UCSD-AML1 (cell line): ENCODE data around the gene GAB3.

ENCODE experiments used
- DNase-seq: peaks from one replicate; lab custom pipeline; 2025; ENCODE audit not compliant: unreplicated experiment; lab: John Stamatoyannopoulos, UW

Gene GAB3

DNA sequence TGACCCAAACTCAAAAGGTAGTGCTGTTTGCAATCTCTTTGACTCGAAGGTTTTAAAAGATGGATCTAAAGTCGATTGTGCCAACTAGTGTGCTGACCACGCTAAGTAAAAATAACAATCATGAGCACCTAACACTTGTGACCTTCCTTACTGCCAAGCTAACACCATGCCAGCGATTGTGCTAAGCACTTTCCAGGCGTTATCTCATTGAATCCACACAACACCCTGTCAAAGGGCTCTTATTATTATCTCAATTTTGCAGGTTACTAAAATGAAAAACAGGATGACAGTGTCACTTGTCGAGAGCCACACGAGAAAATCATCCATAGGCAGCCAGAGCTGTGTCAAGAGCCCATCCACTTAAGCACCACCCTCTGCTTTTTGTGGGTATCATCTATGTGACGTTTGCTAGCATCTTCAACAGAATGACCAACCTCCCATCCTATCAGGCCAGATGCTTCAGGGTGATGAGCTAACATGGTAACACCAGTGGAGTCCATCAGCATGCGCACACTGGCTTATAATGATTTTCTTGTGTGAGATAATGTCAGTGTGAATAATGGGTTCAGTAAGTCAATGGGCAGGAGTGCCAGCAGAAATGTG is 893 bp upstream of the GAB3 start:
- no peak for DNase-seq

DNA sequence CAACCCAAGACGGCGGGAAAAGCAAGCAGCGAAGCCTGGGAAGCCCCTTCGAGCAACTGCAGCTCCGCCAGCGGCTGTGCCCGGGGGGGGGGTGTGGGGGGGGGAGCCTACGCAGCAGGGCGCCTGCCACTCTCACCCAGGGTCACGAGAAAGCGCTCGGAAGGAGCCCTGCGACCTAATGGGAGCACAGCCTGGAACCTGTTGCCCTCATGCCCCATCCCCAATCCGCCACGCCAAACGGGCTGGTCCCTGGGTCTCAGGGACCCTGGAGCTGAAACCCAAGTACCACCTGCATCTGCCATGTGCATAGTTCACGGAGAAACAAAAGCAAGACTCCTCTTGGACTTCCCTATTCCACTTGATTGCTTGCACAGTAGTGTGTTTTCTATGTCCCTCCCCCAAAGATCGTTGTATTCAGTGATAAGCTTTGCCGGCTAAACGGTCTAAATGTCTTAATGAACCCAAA is 359 bp upstream of the GAB3 start:
- peak; percentile 54 for DNase-seq

DNA sequence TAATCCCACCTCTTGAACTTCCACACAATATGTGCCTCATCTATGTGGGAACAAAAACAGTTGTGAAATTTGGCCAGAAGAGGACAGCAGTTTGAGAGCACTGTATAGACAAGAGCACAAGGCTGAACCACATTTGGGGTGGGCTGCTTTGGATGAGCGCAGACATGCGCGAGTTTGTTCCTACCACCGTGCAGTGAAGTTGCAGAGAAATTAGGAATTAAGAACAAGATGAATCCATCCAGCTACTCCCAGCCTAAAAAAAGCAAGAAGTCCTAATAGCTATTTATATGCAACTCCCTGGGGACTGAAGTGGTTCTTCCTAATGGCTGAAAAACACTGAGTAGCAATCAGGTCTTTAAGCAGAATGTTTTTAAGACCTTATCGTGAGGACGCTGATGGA is 1.0 kb downstream of the GAB3 start:
- no peak for DNase-seq

DNA sequence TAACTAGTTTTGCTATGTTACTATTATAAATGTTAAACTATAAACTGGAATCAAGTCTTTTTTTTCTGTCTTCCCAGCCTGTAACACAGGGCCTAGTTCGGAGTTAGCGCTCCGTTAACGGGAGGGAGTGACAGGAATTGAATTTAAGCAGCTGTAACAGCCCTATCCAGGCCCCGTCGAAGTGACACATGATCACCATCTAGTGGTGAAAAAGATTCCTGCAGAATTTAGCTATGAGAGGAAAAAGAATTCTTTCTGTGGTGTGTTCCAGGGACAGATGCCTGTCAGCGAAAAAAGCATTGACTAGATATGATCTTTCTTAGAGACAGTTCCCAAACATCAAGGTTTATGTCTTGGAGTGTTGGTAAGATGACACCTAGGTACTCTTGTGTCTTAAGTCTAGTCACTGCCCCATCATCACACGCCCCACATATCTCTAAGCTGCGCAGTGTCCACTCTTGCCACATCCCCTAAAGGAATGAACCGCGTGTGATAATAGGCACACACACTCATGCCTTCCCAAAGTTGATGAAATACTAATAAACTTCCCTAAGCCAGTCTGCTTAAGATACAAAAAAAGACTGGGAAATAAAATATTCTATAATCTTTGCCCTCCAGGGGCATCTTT is 2.1 kb downstream of the GAB3 start:
- DNase-seq, result no peak

DNA sequence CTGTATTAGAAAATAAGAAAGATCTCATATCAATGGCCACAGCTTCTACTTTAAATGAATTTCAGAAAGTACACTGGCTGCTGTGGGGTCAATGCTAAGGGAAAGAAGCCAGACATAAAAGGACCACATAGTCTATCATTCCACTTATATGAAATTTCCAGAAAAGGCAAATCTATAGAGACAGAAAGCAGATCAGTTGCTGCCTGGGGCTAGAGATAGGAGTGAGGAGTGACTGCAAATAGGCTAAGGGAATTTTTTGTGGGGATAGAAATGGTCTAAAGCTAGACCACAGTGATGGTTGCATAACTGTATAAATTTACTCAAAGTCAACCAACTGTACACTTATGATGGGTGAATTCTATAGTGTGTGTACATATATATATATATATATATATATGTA is 8.3 kb downstream of the GAB3 start:
- no peak for DNase-seq

DNA sequence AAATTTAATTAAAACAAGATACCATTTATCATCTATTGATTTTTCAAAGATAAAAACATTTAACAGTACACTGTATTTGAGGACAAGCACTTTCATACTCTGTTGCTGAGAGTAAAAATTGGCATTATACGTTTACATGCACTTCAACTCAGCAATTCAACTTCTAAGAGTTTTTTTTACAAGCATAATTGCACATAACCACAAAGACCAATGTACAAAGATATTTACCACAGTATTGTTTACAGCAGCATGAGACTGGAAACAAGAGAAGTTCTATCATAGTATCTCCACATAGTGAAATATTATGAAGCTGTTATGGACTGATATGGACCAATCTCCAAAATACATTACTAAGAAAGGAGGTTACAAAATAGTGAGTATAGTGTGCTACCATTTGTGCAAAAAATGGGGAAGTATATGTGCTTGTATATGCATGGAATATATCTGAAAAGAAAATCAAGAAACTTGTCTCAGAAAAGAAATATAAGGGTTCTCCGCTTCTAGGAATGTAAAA is 10.9 kb downstream of the GAB3 start:
- no peak for DNase-seq

DNA sequence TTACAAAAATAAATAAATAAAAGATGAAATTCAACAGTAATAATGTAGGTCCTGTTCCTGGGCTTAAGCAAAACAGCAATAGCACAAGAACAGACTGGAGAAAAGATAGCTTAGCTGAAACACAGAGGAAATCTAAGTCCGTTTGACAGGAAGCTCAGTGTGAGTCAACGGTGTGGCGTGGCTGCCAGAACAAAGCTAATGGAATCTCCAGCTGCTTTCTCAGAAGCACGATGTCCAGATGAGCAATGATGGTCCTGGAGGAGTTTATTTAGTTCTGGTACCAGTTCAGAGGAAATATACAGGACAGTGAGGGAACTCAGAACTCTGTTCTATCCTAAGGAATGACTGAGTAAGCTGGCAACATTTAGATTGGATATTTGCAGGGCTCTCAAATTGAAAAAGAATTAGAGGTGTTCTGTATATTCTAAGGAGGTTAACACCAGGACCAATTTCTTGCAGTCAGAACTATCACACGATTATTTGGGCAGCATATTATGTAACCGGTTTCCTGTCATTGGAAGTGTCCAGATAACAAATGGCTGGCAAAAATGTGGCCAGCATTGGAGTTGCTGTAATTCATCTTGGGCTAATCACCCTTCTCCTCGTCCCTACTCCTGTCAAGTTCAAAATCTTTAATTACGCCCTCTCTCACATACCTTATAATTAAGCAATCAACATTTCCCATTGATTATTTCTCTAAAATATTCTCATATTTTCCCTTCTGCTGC is 12.7 kb downstream of the GAB3 start:
- peak; percentile 36 for DNase-seq

DNA sequence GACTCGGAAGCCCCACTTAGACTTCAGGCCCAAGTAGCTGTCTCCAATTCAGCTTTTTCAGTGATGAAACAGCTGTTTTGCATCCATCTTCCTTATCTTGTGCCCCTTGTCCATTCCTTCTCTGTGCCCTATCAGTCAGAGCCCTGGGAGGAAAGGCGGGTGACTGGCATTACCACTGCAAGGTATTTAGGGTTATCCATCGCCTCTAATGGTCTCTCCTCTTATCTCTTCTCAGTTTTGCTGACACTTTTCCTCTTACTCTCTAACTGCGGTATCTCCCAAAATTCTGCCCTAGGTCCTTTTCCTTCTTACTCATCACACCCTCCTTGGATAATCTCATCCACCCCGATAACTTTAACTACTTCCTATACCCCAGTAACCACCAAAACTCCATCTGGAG is 13.7 kb downstream of the GAB3 start:
- no peak for DNase-seq

DNA sequence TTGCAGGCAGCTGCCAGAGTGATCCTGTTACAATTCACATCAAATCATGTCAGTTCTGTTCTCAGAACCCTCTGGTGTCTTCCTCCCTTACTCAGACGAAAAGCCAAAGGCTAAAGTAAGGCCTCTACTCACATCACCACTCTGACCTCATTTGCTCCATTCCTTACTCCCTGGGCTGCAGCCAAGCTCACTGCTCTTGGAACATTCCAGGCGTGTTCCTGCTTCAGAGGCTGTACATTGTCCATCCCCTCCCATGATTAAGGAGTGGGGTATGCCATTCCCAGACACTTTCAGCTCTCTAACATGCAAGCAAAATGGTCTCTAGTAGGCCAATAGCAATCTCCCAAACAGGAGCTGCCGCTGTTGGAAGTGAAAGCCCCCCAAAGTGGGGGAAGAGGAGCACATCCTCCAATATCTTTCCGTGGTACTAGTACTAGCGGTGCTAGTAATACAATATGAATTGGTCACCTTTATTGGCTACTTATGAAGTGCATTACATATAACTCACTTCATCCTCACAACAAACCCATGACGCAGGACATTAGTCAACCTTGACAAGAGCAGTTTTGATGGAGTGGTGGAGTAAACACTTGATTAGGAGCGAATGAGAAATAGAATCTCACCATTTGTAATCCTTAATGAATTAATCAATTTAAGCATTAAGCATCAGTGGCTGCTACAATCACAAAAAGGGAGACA is 15.0 kb downstream of the GAB3 start:
- DNase-seq, result no peak

DNA sequence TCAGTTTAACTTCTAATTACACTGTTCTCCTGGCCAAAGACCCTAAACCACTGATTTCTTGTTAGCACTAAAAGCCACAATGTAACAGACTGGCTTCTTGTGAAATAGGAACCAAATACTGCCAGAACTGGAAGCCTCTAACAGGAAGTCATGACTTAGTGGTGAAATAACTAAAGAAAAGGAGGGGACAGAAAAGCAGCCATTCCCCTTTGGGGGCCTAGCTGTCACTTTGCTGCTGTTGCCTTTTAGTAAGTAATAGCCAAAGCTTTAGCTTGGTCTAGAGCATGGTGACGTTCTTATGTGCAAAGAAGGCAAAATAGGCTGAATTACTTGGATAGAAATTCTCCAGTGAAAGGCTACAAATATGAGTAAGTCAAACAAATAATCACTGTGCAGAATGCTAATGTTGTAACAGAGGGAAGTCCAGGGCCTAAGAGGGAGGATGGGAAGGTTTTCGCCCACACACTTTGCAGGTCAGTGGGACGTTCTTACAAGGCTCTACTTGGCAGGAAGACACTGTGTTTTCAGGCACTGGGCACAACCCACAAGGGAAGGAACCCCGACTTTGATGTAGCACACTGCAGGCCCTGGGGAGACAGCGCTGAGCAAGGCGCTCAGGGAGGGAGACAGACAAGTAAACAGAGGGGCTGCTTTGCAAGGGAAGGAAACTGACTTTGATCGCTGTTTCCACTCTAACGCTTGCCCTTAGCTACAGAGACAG is 16.7 kb downstream of the GAB3 start:
- DNase-seq, result peak; percentile 76

DNA sequence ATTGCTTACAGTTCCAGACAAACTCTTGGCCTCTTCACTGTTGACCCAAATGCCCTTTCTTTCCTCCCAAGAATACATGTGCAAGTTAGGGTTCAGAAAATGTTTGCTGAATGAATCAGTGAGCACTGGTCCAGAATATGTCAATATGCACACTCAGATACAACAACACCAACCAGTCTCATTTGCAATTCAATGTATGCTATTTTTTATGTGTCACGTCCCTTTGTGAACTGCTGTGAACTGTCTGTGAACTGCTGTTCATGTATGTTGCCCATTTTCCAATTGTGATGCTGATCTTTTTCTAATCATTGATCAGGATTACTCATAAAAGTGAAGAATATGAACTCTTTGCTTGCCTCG is 17.8 kb downstream of the GAB3 start:
- DNase-seq, result no peak

DNA sequence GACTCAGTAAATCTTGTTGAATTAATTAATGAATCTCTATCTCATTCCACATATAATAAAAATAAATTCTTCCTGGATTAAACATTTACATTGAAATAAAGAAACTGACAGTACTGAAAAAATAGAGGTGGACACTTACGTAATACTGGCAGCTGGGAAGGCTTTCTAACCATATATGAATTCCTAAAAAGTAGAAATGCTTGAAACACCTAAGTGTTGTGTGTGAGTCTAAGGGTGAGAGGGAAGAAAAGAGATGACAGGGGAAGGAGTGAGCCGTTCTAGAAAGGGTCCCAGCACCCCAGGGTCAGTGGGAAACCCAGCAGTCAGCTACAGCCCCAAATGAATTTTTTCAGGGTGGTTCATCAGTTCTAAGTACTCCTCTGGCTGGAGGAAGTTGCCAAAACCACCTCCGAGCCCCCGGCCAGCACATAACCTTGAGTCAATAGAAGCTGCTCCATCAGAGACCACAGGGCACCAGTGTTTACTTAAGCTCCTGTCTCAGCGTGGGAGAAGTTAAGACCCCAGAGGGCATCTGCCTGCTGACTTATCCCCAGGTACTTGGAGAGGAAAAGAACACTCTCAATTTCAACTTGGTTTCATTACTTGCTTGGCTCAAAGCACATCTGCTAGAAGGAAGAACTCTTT is 18.3 kb downstream of the GAB3 start:
- peak; percentile 49 for DNase-seq

DNA sequence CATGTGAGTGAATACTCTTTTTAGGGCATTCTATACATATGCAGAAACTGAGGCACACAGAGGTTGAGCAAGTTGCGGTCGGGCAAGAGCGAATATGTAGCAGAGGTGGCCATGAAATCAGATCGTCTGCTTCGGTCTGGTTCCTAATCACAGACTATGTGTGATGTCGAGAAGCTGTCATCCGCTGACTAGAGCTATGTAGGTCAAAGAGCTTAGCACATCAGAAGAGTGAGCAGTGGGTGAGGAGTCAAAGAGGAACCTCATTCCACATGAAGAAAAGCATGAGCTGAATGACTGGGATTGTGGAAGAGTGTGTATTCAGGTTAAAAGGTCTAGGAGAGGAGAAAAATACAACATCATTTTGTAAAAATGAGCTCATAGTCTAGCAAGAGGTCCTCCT is 19.0 kb downstream of the GAB3 start:
- DNase-seq, result no peak

DNA sequence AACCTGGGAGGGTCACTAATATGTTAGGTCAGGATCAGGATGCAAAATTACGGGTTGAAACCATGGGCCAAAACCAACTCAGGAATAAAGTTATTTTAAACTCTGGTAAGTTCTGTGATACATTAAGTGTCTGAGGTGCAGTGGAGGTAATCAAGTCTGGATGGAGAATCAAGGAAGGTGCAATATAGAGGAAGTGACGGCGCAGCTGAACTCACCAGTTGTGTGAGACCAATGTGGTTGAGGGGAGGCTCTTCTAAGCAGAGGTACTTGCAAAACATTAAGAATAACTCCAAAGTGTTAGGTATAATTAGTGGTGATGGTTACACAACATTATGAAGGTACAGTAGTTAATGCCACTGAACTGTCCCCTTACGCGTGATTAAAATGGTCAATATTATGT is 19.7 kb downstream of the GAB3 start:
- DNase-seq, result no peak

DNA sequence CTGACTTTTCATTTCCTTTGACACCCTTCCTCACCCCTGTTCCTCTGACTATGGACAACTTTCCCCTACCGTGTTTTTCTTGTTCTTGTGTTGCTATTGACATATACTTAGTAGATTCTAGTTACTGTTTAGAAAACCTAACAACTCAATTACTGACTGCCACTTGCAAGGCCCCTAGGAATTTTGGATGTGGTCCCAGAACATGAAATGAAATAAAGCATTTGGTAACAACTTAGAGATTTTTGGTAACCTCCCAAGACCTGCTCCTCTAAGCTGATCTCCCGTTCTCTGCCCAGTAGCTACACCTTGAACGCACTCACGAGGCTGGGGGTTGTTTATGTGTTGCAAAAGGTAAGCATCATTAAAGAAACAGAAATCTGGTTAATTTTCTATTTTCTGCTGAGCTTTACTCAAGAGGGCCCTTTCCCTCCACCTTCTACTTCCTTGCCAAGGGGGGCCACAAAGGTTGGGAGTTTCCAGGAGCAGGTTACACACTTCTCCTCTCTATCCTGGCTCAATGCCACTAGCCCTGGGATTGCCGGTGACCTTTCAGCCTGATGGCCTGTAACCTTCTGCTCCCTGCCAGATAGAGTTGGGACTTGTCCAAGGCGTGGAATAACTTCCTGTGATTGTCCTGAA is 20.5 kb downstream of the GAB3 start:
- DNase-seq, result no peak

DNA sequence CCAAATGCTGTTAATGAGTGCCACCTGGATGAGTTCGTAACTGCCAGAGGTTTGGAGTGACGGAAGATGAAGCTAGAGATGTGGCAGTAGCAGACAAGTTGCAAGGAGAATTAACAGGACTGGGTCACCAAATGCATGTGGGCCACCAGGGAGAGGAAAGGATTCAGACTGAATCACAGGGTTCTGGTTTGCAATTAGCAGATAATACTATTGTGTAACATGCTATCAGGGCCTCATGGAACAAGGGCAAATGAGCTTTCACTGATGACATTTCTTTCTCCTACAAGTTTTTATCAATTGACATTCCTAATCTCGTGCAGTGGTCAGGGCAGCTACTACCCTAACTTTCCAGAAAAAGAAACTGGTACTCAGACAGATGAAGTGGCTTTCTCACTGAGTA is 21.4 kb downstream of the GAB3 start:
- DNase-seq, result no peak

DNA sequence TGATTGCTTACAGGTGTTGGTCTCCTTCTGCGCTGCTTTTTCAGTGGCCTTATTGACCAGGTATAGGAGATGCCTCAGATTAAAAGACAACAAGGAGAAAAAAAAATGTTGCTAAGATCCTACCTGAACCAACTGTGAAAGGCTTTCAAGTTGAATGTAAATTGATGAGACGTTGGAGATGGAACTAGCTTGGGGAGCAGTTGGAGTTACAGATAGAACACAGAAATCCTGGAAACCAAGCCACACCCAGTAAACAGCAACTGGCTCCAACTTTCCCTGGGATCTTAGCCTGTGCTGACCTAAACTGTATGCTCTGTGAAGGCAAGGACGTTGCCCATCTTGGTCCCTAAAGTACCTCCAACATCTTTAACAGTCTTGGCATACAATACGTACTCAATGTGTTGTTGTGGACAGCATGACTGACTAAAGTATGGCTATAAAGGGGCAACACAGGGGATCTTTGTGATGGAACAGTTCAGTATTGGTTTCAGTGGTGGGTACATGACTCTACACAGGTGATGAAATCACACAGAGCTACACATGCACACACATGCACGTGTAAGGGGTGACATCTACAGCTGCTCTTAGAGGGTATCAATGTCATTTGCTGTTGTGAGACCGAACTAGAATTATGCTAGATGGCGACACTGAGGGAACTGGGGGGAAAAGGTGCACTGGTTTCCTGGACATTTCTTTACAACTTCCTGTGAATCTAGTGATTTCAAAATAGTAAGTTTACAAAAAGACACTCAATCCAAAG is 22.3 kb downstream of the GAB3 start:
- no peak for DNase-seq

DNA sequence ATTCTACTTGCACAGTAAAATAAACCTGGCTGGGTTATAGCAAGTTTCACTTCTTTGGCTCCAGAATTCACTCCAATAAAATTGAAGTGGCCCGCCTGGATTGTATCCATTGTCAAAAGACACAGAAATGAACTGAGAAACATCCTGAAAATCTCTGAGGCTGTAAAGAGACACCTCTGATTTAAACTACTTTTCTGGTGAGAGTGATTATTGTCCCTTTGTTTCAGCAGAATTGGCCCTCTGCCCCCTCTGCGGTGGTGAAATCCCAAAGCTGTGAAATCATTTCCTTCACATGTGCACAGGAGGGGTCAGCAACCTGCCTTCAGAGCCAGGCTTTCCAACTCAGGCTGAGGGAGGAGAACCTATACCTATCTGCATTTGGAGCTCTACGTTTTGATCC is 23.0 kb downstream of the GAB3 start:
- DNase-seq, result no peak

DNA sequence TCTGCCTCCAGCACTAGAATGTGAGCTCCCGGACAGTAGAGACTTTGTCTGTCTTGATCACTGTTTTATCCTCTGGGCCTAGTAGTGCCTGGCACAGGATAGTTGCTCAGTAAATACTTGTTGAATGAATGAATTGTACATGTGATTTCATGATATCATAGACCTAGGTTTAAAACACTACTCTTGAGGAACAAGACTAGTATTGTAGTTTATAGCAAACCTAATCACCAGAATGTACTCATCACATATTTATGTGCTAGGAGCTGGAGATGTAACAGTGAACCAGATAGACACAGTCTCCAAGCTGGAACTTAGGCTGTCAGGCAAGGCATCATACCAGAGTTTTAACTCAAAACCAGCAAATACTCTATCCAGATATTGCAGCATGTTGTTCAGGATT is 23.5 kb downstream of the GAB3 start:
- DNase-seq, result no peak
